Gastrocnemius medialis (tissue), 4 donors: ENCODE measurements around the gene EFEMP1.

Experiments used
- POLR2A ChIP-seq, 2 donors: fragments of 450-650 bp; IDR thresholded peaks; one replicate each; pipeline ENCODE4 v1.6.1; 2017; ENCODE audit warnings: antibody characterized with exemption in 2 of 2, mild to moderate bottlenecking in 2 of 2, moderate library complexity in 2 of 2
- TF ChIP-seq, protein P1 (sequence below), 5 experiments: fragments of 450-650 bp in 3 of 5; fragments of 200-600 bp in 2 of 5; sonication (generic) in 2 of 5; IDR thresholded peaks in 4 of 5; conservative IDR thresholded peaks in 1 of 5; 1 replicate in 4 of 5; 2 replicates in 1 of 5; pipeline ENCODE4 v1.5.1; 2016 to 2019; ENCODE audit warnings: antibody characterized with exemption in 5 of 5, mild to moderate bottlenecking in 3 of 5, moderate library complexity in 3 of 5

DNA sequence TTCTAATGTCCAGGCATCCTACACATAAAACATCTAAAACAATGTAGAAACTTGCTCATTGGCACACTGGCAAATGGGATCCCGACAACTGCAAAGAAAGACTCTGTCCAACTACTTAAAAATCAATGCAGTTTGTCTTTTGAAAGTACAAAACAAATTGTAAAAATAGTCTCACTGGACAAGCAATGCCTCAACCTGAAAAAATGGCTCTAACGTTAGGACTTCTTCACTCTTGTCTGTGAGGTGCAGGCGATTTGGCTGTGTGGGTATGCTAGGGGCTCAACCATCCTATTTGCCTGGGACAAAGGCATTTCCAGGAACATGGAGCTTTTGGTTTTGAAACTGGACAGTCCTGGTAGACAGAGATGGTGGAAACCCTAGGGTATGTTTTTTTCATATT lies 10.7 kb downstream of the EFEMP1 start:
- TF ChIP-seq, protein P1, sequence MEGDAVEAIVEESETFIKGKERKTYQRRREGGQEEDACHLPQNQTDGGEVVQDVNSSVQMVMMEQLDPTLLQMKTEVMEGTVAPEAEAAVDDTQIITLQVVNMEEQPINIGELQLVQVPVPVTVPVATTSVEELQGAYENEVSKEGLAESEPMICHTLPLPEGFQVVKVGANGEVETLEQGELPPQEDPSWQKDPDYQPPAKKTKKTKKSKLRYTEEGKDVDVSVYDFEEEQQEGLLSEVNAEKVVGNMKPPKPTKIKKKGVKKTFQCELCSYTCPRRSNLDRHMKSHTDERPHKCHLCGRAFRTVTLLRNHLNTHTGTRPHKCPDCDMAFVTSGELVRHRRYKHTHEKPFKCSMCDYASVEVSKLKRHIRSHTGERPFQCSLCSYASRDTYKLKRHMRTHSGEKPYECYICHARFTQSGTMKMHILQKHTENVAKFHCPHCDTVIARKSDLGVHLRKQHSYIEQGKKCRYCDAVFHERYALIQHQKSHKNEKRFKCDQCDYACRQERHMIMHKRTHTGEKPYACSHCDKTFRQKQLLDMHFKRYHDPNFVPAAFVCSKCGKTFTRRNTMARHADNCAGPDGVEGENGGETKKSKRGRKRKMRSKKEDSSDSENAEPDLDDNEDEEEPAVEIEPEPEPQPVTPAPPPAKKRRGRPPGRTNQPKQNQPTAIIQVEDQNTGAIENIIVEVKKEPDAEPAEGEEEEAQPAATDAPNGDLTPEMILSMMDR (IDR thresholded peaks at IDR 0.05 in 4 of 5, conservative IDR thresholded peaks at IDR 0.05 in 1 of 5) = no peak
- no peak for TF ChIP-seq POLR2A (IDR thresholded peaks at IDR 0.05)
